GM21529 (cell line): Measurements from ENCODE around the gene PCYT1B.
"Not testable (repeated sequence)": the region's sequence is repeated elsewhere in the genome, so short reads cannot be mapped to it uniquely, and the experiment has no call there.

Experiments
- ATAC-seq: cut with Tn5 transposase; IDR thresholded peaks from one replicate; pipeline ENCODE4 v1.9.1; 2021; ENCODE audit not compliant: unreplicated experiment

The PCYT1B gene

GRCh38 chrX:24647257-24648058, at the start of gene PCYT1B:
PCYT1B (minus strand) TSS chrX:24647347; CDS start chrX:24647105, 242 bp downstream.
- ATAC-seq, result peak; percentile 86

DNA sequence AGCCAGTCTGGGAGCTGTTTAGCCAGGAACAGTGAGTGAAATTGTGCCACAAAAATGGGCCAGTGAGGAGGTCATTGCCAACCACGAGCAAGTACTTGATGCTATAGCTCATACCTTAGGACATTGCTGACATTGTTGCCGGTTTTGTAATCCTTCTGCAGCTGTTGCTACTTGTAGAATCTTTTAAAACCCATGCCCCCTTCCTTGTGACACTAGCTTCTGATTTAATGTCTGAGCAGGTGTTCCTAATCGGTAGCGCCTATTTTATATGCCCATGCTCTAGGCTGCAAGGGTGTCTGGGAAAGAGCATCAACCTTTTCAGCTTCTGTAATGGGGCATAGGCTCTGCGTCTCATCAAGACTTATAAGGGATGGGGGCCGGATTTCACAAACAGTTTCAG, 49.1 kb upstream of the PCYT1B start:
- no peak for ATAC-seq

DNA sequence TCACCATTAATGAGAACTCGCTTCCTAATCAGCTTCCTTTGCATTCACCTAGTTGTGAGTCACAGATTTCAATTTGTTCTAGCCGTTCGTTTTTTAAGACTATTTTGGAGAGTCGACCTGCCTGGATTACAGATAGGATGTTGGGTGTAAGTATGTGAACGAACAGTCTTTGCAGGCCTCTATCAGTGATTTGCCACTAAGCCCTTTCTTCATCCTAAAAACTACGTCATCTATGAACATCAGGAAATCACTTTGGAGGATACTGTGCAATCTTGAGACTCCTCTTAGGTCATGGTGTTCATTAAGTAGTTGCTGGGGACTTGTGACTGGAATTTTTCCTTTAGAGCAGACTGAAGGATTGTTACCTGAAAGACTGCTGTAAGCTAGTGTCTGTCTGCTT, 47.7 kb upstream of the PCYT1B start:
- ATAC-seq, result no peak

DNA sequence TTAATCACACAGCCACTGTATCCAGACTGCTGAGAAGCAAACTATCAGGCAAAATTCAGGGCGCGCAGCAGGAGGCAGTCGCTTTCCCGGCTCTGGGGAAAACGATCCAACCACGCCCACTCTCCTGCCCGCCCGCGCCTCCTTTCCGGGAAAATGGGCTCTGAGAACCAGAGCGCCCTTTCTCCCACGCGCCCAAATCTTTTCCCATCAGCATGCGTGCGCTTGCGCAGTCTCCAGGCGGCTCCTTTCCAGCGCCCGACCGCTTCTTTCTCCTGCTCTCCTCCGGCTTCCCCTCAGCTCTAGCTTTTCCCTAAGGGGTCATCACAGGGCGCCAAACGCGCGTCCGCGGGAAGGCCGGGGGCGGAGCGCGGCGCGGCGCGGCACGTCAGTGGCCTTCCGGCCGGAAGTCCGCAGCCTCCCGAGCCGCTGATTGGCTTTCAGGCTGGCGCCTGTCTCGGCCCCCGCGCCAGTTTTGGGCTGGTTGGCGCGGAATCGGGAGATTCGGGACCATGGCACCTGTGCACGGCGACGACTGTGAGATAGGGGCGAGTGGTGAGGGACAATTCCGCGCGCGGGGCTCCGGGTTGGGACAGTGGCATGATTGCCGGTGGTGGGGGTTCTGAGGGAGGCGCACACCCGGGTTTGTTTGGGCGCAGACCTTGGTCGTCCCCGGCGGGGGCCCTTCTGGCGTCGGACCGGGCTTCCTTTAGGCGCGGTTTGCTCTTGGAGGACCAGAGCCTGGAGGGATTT, 46.5 kb upstream of the PCYT1B start, which contains the start of gene POLA1:
Gene POLA1 (plus strand): TSS at position 466 of the 750 bp plus-strand sequence. CDS start 44 bp downstream, at position 510.
- peak; percentile 92 for ATAC-seq

DNA sequence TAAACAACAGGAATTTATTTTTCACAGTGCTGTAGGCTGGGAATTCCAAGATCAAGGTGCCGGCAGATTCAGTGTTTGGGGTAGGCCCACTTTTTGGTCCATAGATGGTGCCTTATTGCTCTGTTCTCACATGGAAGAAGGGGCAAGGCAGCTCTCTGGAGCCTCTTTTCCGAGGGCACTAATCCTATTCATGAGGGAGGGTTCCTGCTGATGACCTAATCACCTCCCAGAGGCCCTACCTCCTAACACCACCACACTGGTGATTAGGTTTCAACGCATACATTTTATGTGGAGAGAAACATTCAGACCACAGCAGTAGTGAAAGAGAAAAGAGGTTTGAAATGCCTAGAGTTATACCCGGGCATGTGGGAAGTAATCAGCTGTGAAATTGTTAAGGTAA, 45.2 kb upstream of the PCYT1B start:
- ATAC-seq, result no peak

DNA sequence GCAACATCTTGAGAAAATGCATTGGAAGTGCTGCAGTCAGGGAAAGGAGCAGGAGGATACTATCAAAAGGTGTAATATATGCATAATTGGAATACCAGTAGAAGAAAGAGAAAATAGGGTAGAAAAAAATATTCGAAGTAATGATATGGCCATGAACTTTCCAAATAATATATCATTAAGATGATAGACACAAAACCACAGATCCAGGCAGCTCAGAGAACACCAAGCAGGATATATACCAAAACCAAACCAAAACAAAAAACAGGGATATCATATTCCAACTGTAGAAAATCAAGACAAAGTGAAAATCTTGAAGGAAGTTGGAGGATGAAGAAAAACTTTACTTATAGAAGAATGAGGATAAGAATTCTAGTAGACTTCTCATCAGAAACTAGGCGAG, 36.9 kb upstream of the PCYT1B start:
- ATAC-seq, result no peak

- ATAC-seq, result no peak
Measured at GRCh38 chrX:24682739-24683432, 35.7 kb upstream of the PCYT1B start.

- no peak for ATAC-seq
Measured at GRCh38 chrX:24676403-24677024, 29.4 kb upstream of the PCYT1B start.

DNA sequence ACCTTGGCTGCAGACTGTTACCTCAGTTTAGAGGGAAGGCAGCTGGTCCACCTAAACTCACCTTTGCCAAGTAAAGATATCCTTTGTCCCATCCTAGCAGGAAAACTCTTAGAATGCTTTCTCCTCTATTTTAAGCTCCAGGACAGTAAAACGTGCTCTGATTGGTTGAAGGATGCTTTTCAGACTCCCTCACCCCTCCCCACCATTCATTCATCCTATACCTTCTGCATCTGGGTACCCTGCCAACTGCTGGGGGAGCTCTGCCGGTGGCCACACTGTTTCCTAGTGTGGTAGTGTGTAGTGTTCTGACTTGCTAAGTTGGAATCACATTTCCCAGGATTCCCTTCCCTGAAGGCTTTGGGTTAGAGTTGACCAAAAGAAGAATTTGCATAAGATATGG, 26.3 kb upstream of the PCYT1B start:
- no peak for ATAC-seq

- ATAC-seq, result no peak
Measured at GRCh38 chrX:24672701-24673190, 25.6 kb upstream of the PCYT1B start.

DNA sequence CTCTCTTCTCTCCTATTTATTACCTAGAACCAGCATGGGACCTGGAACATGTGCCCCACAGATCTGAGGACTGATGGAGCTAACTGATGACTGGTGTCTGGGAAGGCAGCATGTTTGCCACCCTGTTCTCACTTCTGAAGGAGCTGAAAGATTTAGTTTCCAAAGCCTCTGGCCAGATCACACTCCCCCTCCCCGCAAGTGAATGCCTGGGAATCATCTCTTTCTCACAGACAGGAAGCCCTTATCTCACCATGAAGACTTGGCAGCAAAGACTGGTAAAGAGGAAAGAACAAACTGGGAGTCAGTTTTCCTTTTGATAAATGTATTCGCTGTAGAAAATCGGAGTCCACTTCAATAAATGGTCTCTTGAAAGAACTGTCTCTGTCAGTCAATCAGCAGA, 21.0 kb upstream of the PCYT1B start:
- ATAC-seq, result no peak

DNA sequence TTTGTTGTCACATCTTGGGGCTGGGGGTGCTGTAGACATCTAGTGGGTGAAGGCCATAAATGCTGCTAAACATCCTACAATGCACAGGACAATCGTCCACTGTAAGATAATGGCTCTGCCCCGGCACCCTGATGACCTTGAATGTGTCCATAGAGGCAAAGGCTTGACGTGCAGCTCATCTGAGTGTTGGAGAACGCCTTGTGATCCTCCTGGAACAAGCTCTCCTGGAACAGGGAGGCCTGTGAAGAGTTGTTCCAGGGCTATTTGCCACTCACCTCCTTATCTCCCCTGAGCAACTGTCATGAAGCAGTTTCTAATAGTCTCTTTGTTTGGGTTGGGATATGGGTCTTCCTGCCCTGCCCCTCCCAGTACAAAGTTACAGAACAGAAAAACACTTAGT, 15.2 kb upstream of the PCYT1B start:
- no peak for ATAC-seq

DNA sequence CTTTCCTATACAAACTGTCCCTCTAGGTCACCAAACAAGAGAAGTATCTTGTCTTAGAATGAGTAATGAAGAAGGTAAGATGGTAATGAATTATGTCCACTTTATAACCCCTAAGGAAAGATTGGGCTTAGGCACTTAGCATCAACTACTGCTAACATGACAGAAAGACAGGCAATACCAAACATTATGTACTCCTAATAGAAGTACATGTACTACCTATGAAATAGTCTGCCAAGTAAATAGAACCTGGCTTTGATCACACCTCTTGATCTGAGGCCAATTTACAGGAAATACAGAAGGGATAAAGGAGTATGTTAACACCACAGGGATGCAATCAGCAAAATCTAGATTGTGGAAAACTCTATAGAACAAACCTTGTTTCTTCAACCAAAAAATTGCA, 14.1 kb upstream of the PCYT1B start:
- ATAC-seq, result no peak

DNA sequence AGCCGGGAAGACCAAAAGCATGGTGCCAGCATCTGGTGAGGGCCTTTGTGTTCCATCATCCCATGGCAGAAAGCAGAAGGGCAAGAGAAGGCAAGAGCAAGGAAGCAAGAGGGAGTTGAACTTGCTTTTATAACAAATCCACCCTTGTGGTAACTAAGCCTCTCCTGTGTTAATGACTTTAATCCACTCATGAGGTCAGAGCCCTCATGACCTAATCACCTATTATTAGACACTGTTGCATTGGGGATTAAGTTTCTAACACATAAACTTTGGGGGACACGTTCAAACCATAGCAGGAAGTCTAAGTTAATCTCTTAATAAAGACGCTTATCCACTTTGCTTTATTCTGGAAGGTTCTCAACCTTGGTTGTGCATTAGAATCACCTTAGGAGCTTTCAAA, 12.5 kb upstream of the PCYT1B start:
- ATAC-seq, result no peak

DNA sequence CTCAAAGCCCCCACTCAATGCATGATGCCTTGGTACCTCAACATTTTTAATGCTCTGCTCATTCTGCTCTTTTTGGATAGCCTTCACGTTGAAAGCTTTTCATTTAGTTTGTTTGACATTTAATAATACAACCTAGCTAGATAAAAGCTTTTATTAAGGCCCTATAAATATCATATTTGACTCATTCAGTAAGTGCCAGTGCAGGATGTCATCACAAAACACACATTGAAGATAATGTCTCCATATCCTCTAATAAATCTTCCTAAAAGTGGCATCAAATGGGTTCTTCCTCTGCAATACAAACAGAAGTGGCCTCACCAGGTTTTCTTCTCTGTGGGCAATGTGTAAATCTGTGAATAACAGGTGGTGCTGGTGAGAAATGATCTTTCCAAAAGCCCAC, 12.0 kb upstream of the PCYT1B start:
- ATAC-seq, result no peak

DNA sequence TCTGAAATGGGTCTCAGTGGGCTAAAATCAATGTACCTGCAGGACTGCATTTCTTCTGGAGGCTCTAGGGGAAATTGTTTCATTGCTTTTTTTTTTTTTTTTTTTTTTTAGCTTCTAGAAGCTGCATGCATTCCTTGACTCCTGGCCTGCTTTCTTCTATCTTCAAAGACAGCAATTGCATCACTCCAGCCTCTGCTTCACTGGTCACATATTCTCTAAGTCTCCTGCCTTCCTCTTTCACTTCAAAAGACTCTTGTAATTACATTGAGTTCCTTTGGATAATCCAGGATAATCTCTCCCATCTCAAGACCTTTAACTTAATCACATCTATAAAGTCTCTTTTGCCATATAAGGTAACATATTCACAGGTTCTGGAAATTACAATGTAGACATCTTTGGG, 11.3 kb upstream of the PCYT1B start:
- ATAC-seq, result no peak

GRCh38 chrX:24657671-24658386, 10.7 kb upstream of the PCYT1B start:
- ATAC-seq, result no peak

DNA sequence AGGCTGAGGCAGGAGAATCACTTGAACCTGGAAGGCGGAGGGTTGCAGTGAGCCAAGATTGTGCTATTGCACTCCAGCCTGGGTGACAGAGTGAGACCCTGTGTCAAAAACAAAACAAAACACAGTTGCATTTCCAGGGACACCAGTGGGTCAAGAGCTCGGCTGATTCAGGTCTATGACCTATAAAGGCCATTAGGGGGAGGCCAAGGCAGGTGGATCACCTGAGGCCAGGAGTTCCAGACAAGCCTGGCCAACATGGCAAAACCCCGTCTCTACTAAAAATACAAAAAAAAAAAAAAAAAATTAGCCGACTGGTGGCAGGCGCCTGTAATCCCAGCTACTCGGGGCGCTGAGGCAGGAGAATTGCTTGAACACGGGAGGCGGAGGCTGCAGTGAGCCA, 8.5 kb upstream of the PCYT1B start:
- ATAC-seq, result not testable (repeated sequence)

- no peak for ATAC-seq
Measured at GRCh38 chrX:24651783-24652182, 4.6 kb upstream of the PCYT1B start.

- ATAC-seq, result no peak
Measured at GRCh38 chrX:24648495-24648894, 1.3 kb upstream of the PCYT1B start.
